PFSK-1 (cell line): ENCODE data around the gene LEO1.

Experiments
- FOXP2 ChIP-seq: optimal IDR thresholded peaks from 2 replicates; pipeline ENCODE3; 2011; ENCODE audit warnings: borderline replicate concordance, control low read depth, inconsistent platforms; ENCODE audit not compliant: insufficient read depth; ENCODE audit errors: extremely low read length, extremely low read depth
- POLR2AphosphoS5 ChIP-seq: IDR thresholded peaks from 2 replicates; pipeline ENCODE4 v1.6.1; 2012; ENCODE audit warnings: low read depth, mild to moderate bottlenecking, control low read depth, low read length, moderate library complexity
- REST ChIP-seq, 2 experiments: IDR thresholded peaks; 2 replicates each; pipeline versions ENCODE4 v1.6.1 to v1.8.0; 2011 to 2012; ENCODE audit warnings: low read depth in 2 of 2, low read length in 2 of 2, control low read depth in 1 of 2, inconsistent platforms in 1 of 2, mild to moderate bottlenecking in 1 of 2, moderate library complexity in 1 of 2; ENCODE audit not compliant: insufficient read depth in 1 of 2
- SIN3A ChIP-seq: IDR thresholded peaks from 2 replicates; pipeline ENCODE4 v1.6.1; 2012; ENCODE audit warnings: mild to moderate bottlenecking, low read length, moderate library complexity, borderline replicate concordance; ENCODE audit not compliant: insufficient read depth
- TAF1 ChIP-seq: IDR thresholded peaks from 2 replicates; pipeline ENCODE4 v1.6.1; 2012; ENCODE audit warnings: low read length, control low read depth, borderline replicate concordance; ENCODE audit not compliant: insufficient read depth

Gene LEO1

GRCh38 chr15:51947124-51947523 is 24.5 kb downstream of the LEO1 start:
- no peak for TF ChIP-seq TAF1
- no peak for TF ChIP-seq SIN3A
- TF ChIP-seq REST (IDR thresholded peaks at IDR 0.05; ENCODE audit: insufficient read depth in 1 of 2, low read depth in 2 of 2, low read length in 2 of 2), result no peak
- TF ChIP-seq FOXP2, result no peak
- no peak for TF ChIP-seq POLR2AphosphoS5

GRCh38 chr15:51939216-51939615 is 32.4 kb downstream of the LEO1 start:
- no peak for TF ChIP-seq REST (IDR thresholded peaks at IDR 0.05; ENCODE audit: insufficient read depth in 1 of 2, low read depth in 2 of 2, low read length in 2 of 2)
- TF ChIP-seq POLR2AphosphoS5, result no peak
- no peak for TF ChIP-seq SIN3A
- no peak for TF ChIP-seq TAF1
- no peak for TF ChIP-seq FOXP2

- TF ChIP-seq REST (IDR thresholded peaks at IDR 0.05; ENCODE audit: insufficient read depth in 1 of 2, low read depth in 2 of 2, low read length in 2 of 2) (no peak), TAF1 (no peak), SIN3A (no peak), FOXP2 (no peak), POLR2AphosphoS5 (no peak)
Measured at GRCh38 chr15:51938286-51938685, 33.3 kb downstream of the LEO1 start.

GRCh38 chr15:51936105-51936478 is 35.5 kb downstream of the LEO1 start:
- no peak for TF ChIP-seq TAF1
- TF ChIP-seq FOXP2, result no peak
- TF ChIP-seq SIN3A, result no peak
- TF ChIP-seq POLR2AphosphoS5, result no peak
- no peak for TF ChIP-seq REST (IDR thresholded peaks at IDR 0.05; ENCODE audit: insufficient read depth in 1 of 2, low read depth in 2 of 2, low read length in 2 of 2)

GRCh38 chr15:51935466-51936104 is 36.0 kb downstream of the LEO1 start:
- TF ChIP-seq FOXP2 (no peak), REST (IDR thresholded peaks at IDR 0.05; ENCODE audit: insufficient read depth in 1 of 2, low read depth in 2 of 2, low read length in 2 of 2) (no peak), TAF1 (no peak), POLR2AphosphoS5 (no peak), SIN3A (no peak)
